Measurements from ENCODE around the gene TMEM131L.
"Not testable (repeated sequence)": the region's sequence is repeated elsewhere in the genome, so short reads cannot be mapped to it uniquely, and the experiment has no call there.

The TMEM131L gene

GRCh38 chr4:153546280-153546679, 80.1 kb downstream of the TMEM131L start:
- peaks cover 45% of the 10 kb centered on the region for H4K20me1 ChIP-seq (ENCODE audit: control insufficient read depth, insufficient read depth, low read depth, low read length)
- H3K27me3 ChIP-seq (ENCODE audit: control insufficient read depth, low read length), result no peaks in the 10 kb centered on the region
- H3K4me1 ChIP-seq (ENCODE audit: control insufficient read depth, low read length), result peaks cover 41% of the 10 kb centered on the region
- H3K9me2 ChIP-seq (replicated peaks; ENCODE audit: control insufficient read depth, low read length), result no peaks in the 10 kb centered on the region
- peaks cover 87% of the 10 kb centered on the region for H3K36me3 ChIP-seq (ENCODE audit: control insufficient read depth, low read length)
- no peak overlapping the region for H3K4me2 ChIP-seq (ENCODE audit: low read length)
- peaks cover 44% of the 10 kb centered on the region for H3F3A ChIP-seq (ENCODE audit: control insufficient read depth, insufficient read depth)
- H3K9me3 ChIP-seq (ENCODE audit: control insufficient read depth, insufficient read depth, low read length), result no peaks in the 10 kb centered on the region
- H3K27ac ChIP-seq (ENCODE audit: low read depth, low read length), result no peak overlapping the region
- no peak for TF ChIP-seq EZH2phosphoT487 (IDR thresholded peaks at IDR 0.05; ENCODE audit: borderline replicate concordance, low read length)
- no peak for TF ChIP-seq CTCF (IDR thresholded peaks at IDR 0.05; ENCODE audit: low read depth, low read length, poor library complexity, severe bottlenecking)
- no peak overlapping the region for H3K4me3 ChIP-seq (ENCODE audit: low read length)
- peaks cover 99% of the 10 kb centered on the region for H3K79me2 ChIP-seq (ENCODE audit: control insufficient read depth, low read length)

- H3K9me3 ChIP-seq (ENCODE audit: control insufficient read depth, insufficient read depth, low read length), result no peaks in the 10 kb centered on the region
- no peak overlapping the region for H3K27ac ChIP-seq (ENCODE audit: low read depth, low read length)
- H3K4me1 ChIP-seq (ENCODE audit: control insufficient read depth, low read length), result peaks cover 36% of the 10 kb centered on the region
- H3K27me3 ChIP-seq (ENCODE audit: control insufficient read depth, low read length), result no peaks in the 10 kb centered on the region
- peaks cover 99% of the 10 kb centered on the region for H3K79me2 ChIP-seq (ENCODE audit: control insufficient read depth, low read length)
- no peak for TF ChIP-seq EZH2phosphoT487 (IDR thresholded peaks at IDR 0.05; ENCODE audit: borderline replicate concordance, low read length)
- no peak for TF ChIP-seq CTCF (IDR thresholded peaks at IDR 0.05; ENCODE audit: low read depth, low read length, poor library complexity, severe bottlenecking)
- H3K4me2 ChIP-seq (ENCODE audit: low read length), result no peak overlapping the region
- H3K36me3 ChIP-seq (ENCODE audit: control insufficient read depth, low read length), result peaks cover 87% of the 10 kb centered on the region
- peaks cover 47% of the 10 kb centered on the region for H3F3A ChIP-seq (ENCODE audit: control insufficient read depth, insufficient read depth)
- no peaks in the 10 kb centered on the region for H3K9me2 ChIP-seq (replicated peaks; ENCODE audit: control insufficient read depth, low read length)
- H4K20me1 ChIP-seq (ENCODE audit: control insufficient read depth, insufficient read depth, low read depth, low read length), result peaks cover 40% of the 10 kb centered on the region
- no peak overlapping the region for H3K4me3 ChIP-seq (ENCODE audit: low read length)
These were observed 81.4 kb downstream of the TMEM131L start for GRCh38 chr4:153547520-153547919.

GRCh38 chr4:153548907-153549306, 82.7 kb downstream of the TMEM131L start:
- H3K4me2 ChIP-seq (ENCODE audit: low read length); H3K9me3 ChIP-seq (ENCODE audit: control insufficient read depth, insufficient read depth, low read length); H3K9me2 ChIP-seq (replicated peaks; ENCODE audit: control insufficient read depth, low read length); H3K4me3 ChIP-seq (ENCODE audit: low read length); H3K27ac ChIP-seq (ENCODE audit: low read depth, low read length); H3K27me3 ChIP-seq (ENCODE audit: control insufficient read depth, low read length): not testable (repeated sequence)
- peaks cover 51% of the 10 kb centered on the region for H3F3A ChIP-seq (ENCODE audit: control insufficient read depth, insufficient read depth)
- peaks cover 34% of the 10 kb centered on the region for H4K20me1 ChIP-seq (ENCODE audit: control insufficient read depth, insufficient read depth, low read depth, low read length)
- H3K4me1 ChIP-seq (ENCODE audit: control insufficient read depth, low read length), result peaks cover 38% of the 10 kb centered on the region
- peaks cover 99% of the 10 kb centered on the region for H3K79me2 ChIP-seq (ENCODE audit: control insufficient read depth, low read length)
- peaks cover 85% of the 10 kb centered on the region for H3K36me3 ChIP-seq (ENCODE audit: control insufficient read depth, low read length)

GRCh38 chr4:153549405-153549804, 83.2 kb downstream of the TMEM131L start:
- H3K4me1 ChIP-seq (ENCODE audit: control insufficient read depth, low read length), result peaks cover 37% of the 10 kb centered on the region
- no peak overlapping the region for H3K27ac ChIP-seq (ENCODE audit: low read depth, low read length)
- peaks cover 99% of the 10 kb centered on the region for H3K79me2 ChIP-seq (ENCODE audit: control insufficient read depth, low read length)
- no peak for TF ChIP-seq EZH2phosphoT487 (IDR thresholded peaks at IDR 0.05; ENCODE audit: borderline replicate concordance, low read length)
- no peak for TF ChIP-seq CTCF (IDR thresholded peaks at IDR 0.05; ENCODE audit: low read depth, low read length, poor library complexity, severe bottlenecking)
- no peak overlapping the region for H3K4me3 ChIP-seq (ENCODE audit: low read length)
- no peak overlapping the region for H3K4me2 ChIP-seq (ENCODE audit: low read length)
- peaks cover 85% of the 10 kb centered on the region for H3K36me3 ChIP-seq (ENCODE audit: control insufficient read depth, low read length)
- peaks cover 55% of the 10 kb centered on the region for H3F3A ChIP-seq (ENCODE audit: control insufficient read depth, insufficient read depth)
- H3K9me2 ChIP-seq (replicated peaks; ENCODE audit: control insufficient read depth, low read length), result no peaks in the 10 kb centered on the region
- H3K9me3 ChIP-seq (ENCODE audit: control insufficient read depth, insufficient read depth, low read length), result no peaks in the 10 kb centered on the region
- H3K27me3 ChIP-seq (ENCODE audit: control insufficient read depth, low read length), result no peaks in the 10 kb centered on the region
- peaks cover 33% of the 10 kb centered on the region for H4K20me1 ChIP-seq (ENCODE audit: control insufficient read depth, insufficient read depth, low read depth, low read length)
